Upper lobe of left lung (tissue), 4 donors: ENCODE data around the gene LTBP4.

Source experiments
- POLR2AphosphoS5 ChIP-seq, 2 donors: sonication (generic); formaldehyde crosslinking; IDR thresholded peaks; one replicate each; pipeline ENCODE4 v1.5.1; 2017; ENCODE audit warnings: antibody characterized with exemption in 2 of 2
- TF ChIP-seq, protein P1 (sequence below), 6 experiments: fragments of 450-650 bp in 4 of 6; fragments of 200-600 bp in 2 of 6; sonication (generic) in 2 of 6; IDR thresholded peaks; one replicate each; pipeline ENCODE4 v1.5.1; 2016 to 2019; ENCODE audit warnings: antibody characterized with exemption in 6 of 6

DNA sequence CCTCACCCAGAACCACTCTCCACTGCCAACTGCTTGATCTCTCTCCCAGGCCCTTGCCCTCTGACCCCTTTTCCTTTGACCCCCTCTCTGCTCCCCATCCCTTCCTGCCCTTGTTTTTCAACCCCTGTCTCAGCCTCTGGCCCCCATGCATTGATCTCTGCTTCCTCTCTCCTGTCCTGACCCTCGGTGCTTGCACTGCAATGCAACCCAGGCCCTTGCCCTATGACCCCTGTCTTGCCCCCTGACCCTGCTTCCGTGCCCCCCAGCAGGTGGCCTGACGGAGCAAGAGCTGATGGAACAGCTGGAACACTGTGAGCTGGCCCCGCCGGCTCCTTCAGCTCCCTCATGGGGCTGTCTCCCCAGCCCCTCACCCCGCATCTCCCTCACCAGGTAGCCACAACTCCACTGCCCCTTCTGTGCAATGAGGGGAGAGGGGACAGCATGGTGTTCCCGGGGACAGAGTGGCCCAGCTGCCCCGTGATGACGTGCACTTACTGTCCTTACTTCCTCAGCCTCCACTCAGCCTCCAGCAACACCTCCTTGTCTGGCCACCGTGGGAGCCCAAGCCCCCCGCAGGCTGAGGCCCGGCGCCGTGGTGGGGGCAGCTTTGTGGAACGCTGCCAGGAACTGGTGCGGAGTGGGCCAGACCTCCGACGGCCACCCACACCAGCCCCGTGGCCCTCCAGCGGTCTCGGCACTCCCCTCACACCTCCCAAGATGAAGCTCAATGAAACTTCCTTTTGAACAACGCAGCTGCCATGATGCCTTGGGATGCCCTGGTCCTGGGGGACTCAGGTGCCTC, 10.5 kb upstream of the LTBP4 start:
- TF ChIP-seq, protein P1, sequence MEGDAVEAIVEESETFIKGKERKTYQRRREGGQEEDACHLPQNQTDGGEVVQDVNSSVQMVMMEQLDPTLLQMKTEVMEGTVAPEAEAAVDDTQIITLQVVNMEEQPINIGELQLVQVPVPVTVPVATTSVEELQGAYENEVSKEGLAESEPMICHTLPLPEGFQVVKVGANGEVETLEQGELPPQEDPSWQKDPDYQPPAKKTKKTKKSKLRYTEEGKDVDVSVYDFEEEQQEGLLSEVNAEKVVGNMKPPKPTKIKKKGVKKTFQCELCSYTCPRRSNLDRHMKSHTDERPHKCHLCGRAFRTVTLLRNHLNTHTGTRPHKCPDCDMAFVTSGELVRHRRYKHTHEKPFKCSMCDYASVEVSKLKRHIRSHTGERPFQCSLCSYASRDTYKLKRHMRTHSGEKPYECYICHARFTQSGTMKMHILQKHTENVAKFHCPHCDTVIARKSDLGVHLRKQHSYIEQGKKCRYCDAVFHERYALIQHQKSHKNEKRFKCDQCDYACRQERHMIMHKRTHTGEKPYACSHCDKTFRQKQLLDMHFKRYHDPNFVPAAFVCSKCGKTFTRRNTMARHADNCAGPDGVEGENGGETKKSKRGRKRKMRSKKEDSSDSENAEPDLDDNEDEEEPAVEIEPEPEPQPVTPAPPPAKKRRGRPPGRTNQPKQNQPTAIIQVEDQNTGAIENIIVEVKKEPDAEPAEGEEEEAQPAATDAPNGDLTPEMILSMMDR (IDR thresholded peaks at IDR 0.05) = no peak
- no peak for TF ChIP-seq POLR2AphosphoS5 (IDR thresholded peaks at IDR 0.05)
